ENCODE results near the gene STON2.

- TF ChIP-seq CTCF (IDR thresholded peaks at IDR 0.05) (no peak), SIN3A (IDR thresholded peaks at IDR 0.05; ENCODE audit: borderline replicate concordance, insufficient read depth, low read depth, low read length) (no peak)
Measured at GRCh38 chr14:81261176-81261575, 138.9 kb downstream of the STON2 start.
